ENCODE data around the gene HHEX.
A peak's percentile ranks its signal among the peaks of the same experiment; 100 is the strongest.

HHEX gene

GRCh38 chr10:92699518-92700381, 10.0 kb downstream of the HHEX start:
- no peak for TF ChIP-seq OSR1 (CRISPR knock-in tag; IDR thresholded peaks at IDR 0.05)
- TF ChIP-seq CSRNP3 (CRISPR knock-in tag; IDR thresholded peaks at IDR 0.05): no peak
- no peak for TF ChIP-seq ESRRG (CRISPR knock-in tag; IDR thresholded peaks at IDR 0.05)
- TF ChIP-seq ZFP3 (CRISPR knock-in tag; IDR thresholded peaks at IDR 0.05): no peak
- TF ChIP-seq ARNTL (CRISPR knock-in tag; IDR thresholded peaks at IDR 0.05; ENCODE audit: borderline replicate concordance, low read depth): no peak
- TF ChIP-seq BACH2 (CRISPR knock-in tag; IDR thresholded peaks at IDR 0.05; ENCODE audit: borderline replicate concordance): no peak
- TF ChIP-seq POU6F1 (CRISPR knock-in tag; IDR thresholded peaks at IDR 0.05; ENCODE audit: borderline replicate concordance, low read depth): no peak
- no peak for TF ChIP-seq TSHZ2 (CRISPR knock-in tag; IDR thresholded peaks at IDR 0.05)
- TF ChIP-seq CREB5 (CRISPR knock-in tag; IDR thresholded peaks at IDR 0.05; ENCODE audit: low read depth): no peak
- no peak for TF ChIP-seq ZNF565 (CRISPR knock-in tag; conservative IDR thresholded peaks at IDR 0.05; ENCODE audit: low read depth)
- no peak for TF ChIP-seq ZNF8 (CRISPR knock-in tag; IDR thresholded peaks at IDR 0.05)
- no peak for TF ChIP-seq ZNF70 (CRISPR knock-in tag; IDR thresholded peaks at IDR 0.05)
- TF ChIP-seq CSDC2 (CRISPR knock-in tag; IDR thresholded peaks at IDR 0.05): no peak
- TF ChIP-seq PPARA (CRISPR knock-in tag; IDR thresholded peaks at IDR 0.05; ENCODE audit: borderline replicate concordance): no peak
- TF ChIP-seq RARB (CRISPR knock-in tag; IDR thresholded peaks at IDR 0.05): no peak
- TF ChIP-seq GLIS3 (CRISPR knock-in tag; IDR thresholded peaks at IDR 0.05): no peak
- TF ChIP-seq TOX (CRISPR knock-in tag; IDR thresholded peaks at IDR 0.05; ENCODE audit: borderline replicate concordance): no peak
- no peak for TF ChIP-seq SNAI2 (CRISPR knock-in tag; IDR thresholded peaks at IDR 0.05)
- ATAC-seq: peak; percentile 75

GRCh38 chr10:92702301-92702916, 12.7 kb downstream of the HHEX start:
- TF ChIP-seq ZC3H10 (CRISPR knock-in tag; IDR thresholded peaks at IDR 0.05) (no peak), SNAI2 (CRISPR knock-in tag; IDR thresholded peaks at IDR 0.05) (no peak), ZFP30 (CRISPR knock-in tag; IDR thresholded peaks at IDR 0.05) (no peak), TCF4 (CRISPR knock-in tag; IDR thresholded peaks at IDR 0.05; ENCODE audit: borderline replicate concordance) (no peak), ARNTL (CRISPR knock-in tag; IDR thresholded peaks at IDR 0.05; ENCODE audit: borderline replicate concordance, low read depth) (no peak), POU6F1 (CRISPR knock-in tag; IDR thresholded peaks at IDR 0.05; ENCODE audit: borderline replicate concordance, low read depth) (no peak), ZNF70 (CRISPR knock-in tag; IDR thresholded peaks at IDR 0.05) (no peak), TOX (CRISPR knock-in tag; IDR thresholded peaks at IDR 0.05; ENCODE audit: borderline replicate concordance) (no peak), BACH2 (CRISPR knock-in tag; IDR thresholded peaks at IDR 0.05; ENCODE audit: borderline replicate concordance) (no peak), PATZ1 (CRISPR knock-in tag; IDR thresholded peaks at IDR 0.05; ENCODE audit: borderline replicate concordance) (no peak), CREB5 (CRISPR knock-in tag; IDR thresholded peaks at IDR 0.05; ENCODE audit: low read depth) (no peak)
- ATAC-seq: no peak
